Tibial nerve (tissue), 4 donors: ENCODE results near the gene MYO18B. TPM values are rescaled to one million over a fixed set of nuclear protein-coding genes. Genes with fewer than 3 reads are reported as not detected.

Experiments
- DNase-seq, 2 donors: peaks; one replicate each; pipeline ENCODE4 v3.0.0-alpha.2; 2019; ENCODE audit warnings: low spot score in 2 of 2
- H3K27ac ChIP-seq, 4 donors: fragments of 200-600 bp; sonication (generic) in 3 of 4; one replicate each; pipeline ENCODE4 v1.5.1; 2017 to 2019; ENCODE audit warnings: mild to moderate bottlenecking in 1 of 4
- H3K27me3 ChIP-seq, 2 donors: fragments of 200-600 bp; sonication (generic) in 1 of 2; one replicate each; pipeline versions ENCODE4 v1.5.1 to v1.6.0; 2017 to 2019
- H3K36me3 ChIP-seq, 3 donors: fragments of 200-600 bp; sonication (generic); one replicate each; pipeline ENCODE4 v1.5.1; 2018 to 2019
- H3K4me1 ChIP-seq, 4 donors: fragments of 200-600 bp; sonication (generic) in 3 of 4; one replicate each; pipeline ENCODE4 v1.5.1; 2017 to 2019
- H3K4me3 ChIP-seq, 4 donors: fragments of 200-600 bp; sonication (generic) in 3 of 4; one replicate each; pipeline ENCODE4 v1.5.1; 2017 to 2019; ENCODE audit warnings: mild to moderate bottlenecking in 1 of 4, moderate library complexity in 1 of 4
- H3K9me3 ChIP-seq, 4 donors: fragments of 200-600 bp; sonication (generic) in 3 of 4; one replicate each; pipeline ENCODE4 v1.5.1; 2017 to 2019
- EP300 ChIP-seq, 2 donors: sonication (generic); formaldehyde crosslinking; IDR thresholded peaks; one replicate each; pipeline ENCODE4 v1.6.1; 2017; ENCODE audit warnings: antibody characterized with exemption in 2 of 2, mild to moderate bottlenecking in 1 of 2
- POLR2A ChIP-seq, 2 donors: fragments of 450-650 bp; IDR thresholded peaks; one replicate each; pipeline ENCODE4 v1.6.1; 2017; ENCODE audit warnings: antibody characterized with exemption in 2 of 2, mild to moderate bottlenecking in 2 of 2, moderate library complexity in 2 of 2
- WGBS, 2 donors: methylation state at CpG; one replicate each; pipeline ENCODE4 v1.1.5; 2018; 5-methylcytosine and 5-hydroxymethylcytosine counted together
- small RNA-seq: library from RNA; depleted of rRNA; stranded (forward); fragments of <200 nt; gene quantifications from one replicate; pipeline ENCODE3, GENCODE V24; 2016
- total RNA-seq, 4 donors: library from RNA; depleted of rRNA; stranded (reverse); fragments of >200 nt; gene quantifications; one replicate each; pipeline ENCODE4 v1.1.0, GENCODE V29; 2016
- TF ChIP-seq, protein P1 (sequence below), 5 experiments: fragments of 200-600 bp in 3 of 5; fragments of 450-650 bp in 2 of 5; sonication (generic) in 3 of 5; IDR thresholded peaks; one replicate each; pipeline ENCODE4 v1.5.1; 2016 to 2019; ENCODE audit warnings: antibody characterized with exemption in 5 of 5, mild to moderate bottlenecking in 3 of 5, moderate library complexity in 2 of 5

The MYO18B gene
- total RNA-seq, 4 donors from 2014 or later: under 0.01 TPM; not detected in 2

DNA sequence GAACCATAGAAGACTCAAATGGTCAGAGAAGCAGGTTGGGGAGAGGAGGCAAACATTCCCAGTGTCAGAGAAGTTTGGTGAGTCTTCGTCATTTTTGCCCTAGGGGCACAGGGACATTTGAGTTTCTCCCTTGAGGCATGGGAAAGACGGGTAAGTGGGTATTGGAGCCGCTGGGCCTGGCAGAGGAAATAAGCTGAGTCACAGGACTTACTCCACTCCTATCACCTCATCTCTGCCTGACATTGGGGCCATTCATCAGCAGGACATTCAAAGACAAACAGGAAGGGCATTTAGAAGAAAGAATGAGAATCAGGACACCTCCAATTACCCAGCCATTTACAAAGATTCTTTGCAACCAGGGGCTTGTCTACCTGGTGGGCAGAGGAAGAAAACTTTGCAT lies 326.6 kb downstream of the MYO18B start:
- no peak overlapping the region for H3K27ac ChIP-seq
- H3K9me3 ChIP-seq: peaks cover 0 to 7% (median 0%) of the 10 kb centered on the region in 4 donors
- no peaks in the 10 kb centered on the region for H3K36me3 ChIP-seq
- H3K4me3 ChIP-seq: no peak overlapping the region
- DNase-seq: no peak
- H3K27me3 ChIP-seq: no peaks in the 10 kb centered on the region
- 36 to 47% methylated on average over 3 of the region's 3 CpGs for WGBS, 2 donors
- H3K4me1 ChIP-seq: no peaks in the 10 kb centered on the region
- TF ChIP-seq EP300 (IDR thresholded peaks at IDR 0.05): no peak
- TF ChIP-seq POLR2A (IDR thresholded peaks at IDR 0.05): no peak
- TF ChIP-seq, protein P1, sequence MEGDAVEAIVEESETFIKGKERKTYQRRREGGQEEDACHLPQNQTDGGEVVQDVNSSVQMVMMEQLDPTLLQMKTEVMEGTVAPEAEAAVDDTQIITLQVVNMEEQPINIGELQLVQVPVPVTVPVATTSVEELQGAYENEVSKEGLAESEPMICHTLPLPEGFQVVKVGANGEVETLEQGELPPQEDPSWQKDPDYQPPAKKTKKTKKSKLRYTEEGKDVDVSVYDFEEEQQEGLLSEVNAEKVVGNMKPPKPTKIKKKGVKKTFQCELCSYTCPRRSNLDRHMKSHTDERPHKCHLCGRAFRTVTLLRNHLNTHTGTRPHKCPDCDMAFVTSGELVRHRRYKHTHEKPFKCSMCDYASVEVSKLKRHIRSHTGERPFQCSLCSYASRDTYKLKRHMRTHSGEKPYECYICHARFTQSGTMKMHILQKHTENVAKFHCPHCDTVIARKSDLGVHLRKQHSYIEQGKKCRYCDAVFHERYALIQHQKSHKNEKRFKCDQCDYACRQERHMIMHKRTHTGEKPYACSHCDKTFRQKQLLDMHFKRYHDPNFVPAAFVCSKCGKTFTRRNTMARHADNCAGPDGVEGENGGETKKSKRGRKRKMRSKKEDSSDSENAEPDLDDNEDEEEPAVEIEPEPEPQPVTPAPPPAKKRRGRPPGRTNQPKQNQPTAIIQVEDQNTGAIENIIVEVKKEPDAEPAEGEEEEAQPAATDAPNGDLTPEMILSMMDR (IDR thresholded peaks at IDR 0.05): no peak

DNA sequence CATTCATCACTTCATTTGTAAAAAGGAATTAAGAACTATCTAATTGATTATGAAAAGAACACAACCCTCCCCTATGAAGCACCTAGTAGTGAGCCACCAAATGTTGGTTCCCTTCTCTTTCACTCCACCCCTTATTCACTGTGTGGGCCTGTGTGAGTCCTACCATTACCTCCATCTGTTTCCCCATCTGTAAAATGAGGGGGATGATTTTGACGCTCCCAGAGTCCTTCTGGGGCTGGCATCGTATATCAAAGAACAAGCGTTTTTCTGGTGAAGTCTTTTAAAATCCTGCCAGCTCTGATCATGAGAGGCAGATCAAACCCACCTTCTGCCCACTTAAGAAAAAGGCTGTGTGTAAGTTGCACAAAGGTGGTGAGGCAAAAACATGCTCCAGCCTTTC lies 330.6 kb downstream of the MYO18B start:
- H3K4me1 ChIP-seq: no peaks in the 10 kb centered on the region
- peaks cover 0 to 7% (median 0%) of the 10 kb centered on the region in 4 donors for H3K9me3 ChIP-seq
- no peaks in the 10 kb centered on the region for H3K27me3 ChIP-seq
- no peaks in the 10 kb centered on the region for H3K36me3 ChIP-seq
- H3K27ac ChIP-seq: no peak overlapping the region
- no peak for TF ChIP-seq EP300 (IDR thresholded peaks at IDR 0.05)
- TF ChIP-seq, protein P1 (IDR thresholded peaks at IDR 0.05): no peak
- no peak for TF ChIP-seq POLR2A (IDR thresholded peaks at IDR 0.05)
- WGBS, 2 donors: 65 to 76% methylated on average over 3 of the region's 3 CpGs
- no peak for DNase-seq
- no peak overlapping the region for H3K4me3 ChIP-seq

DNA sequence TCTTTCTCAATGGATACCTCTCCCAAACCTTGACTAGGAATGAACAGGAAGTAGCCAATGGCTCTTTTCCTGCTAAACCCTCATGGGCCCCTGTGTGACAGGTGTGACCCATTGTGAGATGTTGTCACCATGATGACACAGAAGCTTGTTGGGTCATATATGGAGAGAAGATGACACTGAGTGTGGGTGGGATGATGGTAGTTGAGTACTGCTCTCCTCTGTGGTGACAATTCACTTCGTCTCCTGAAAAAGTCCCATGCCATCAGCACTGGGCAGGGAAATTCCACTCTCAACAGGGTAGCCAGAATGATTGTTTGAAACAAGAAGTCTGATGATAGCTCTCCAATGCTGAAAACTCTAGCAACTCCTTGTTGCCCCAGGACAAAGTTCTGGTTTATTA lies 333.3 kb downstream of the MYO18B start:
- no peaks in the 10 kb centered on the region for H3K36me3 ChIP-seq
- no peaks in the 10 kb centered on the region for H3K4me1 ChIP-seq
- H3K9me3 ChIP-seq: peaks cover 0 to 7% (median 0%) of the 10 kb centered on the region in 4 donors
- no peaks in the 10 kb centered on the region for H3K27me3 ChIP-seq
- H3K4me3 ChIP-seq: no peak overlapping the region
- 70 to 79% methylated on average over 1 of the region's 1 CpG for WGBS, 2 donors
- TF ChIP-seq EP300 (IDR thresholded peaks at IDR 0.05) (no peak), POLR2A (IDR thresholded peaks at IDR 0.05) (no peak)
- TF ChIP-seq, protein P1 (IDR thresholded peaks at IDR 0.05): no peak
- H3K27ac ChIP-seq: no peak overlapping the region
- DNase-seq: no peak

DNA sequence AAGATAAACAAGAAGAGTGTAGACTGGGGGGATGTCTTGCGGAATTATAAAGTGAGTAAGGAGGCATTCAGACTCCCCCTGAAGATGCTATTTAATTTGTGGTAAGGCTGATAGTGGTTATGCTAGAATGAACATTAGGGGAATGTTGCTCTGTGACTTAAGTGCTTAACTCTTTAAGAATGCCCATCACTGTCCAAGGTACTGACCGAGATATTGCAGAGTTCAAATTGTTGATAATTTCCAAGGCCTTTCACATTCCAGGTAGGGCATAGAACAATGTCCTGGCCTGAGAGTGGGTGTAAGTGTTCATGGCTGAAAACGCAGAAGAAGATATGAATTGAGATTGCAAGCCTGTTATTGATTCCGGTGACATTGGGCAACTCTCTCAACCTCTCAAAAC lies 337.0 kb downstream of the MYO18B start:
- Histone ChIP-seq H3K27me3 (no peaks in the 10 kb centered on the region), H3K9me3 (no peaks in the 10 kb centered on the region), H3K4me3 (no peak overlapping the region), H3K36me3 (no peaks in the 10 kb centered on the region), H3K4me1 (no peaks in the 10 kb centered on the region), H3K27ac (no peak overlapping the region)
- 63% methylated on average over 4 of the region's 4 CpGs for WGBS, 2 donors
- TF ChIP-seq, protein P1 (IDR thresholded peaks at IDR 0.05): no peak
- no peak for TF ChIP-seq POLR2A (IDR thresholded peaks at IDR 0.05)
- no peak for TF ChIP-seq EP300 (IDR thresholded peaks at IDR 0.05)
- DNase-seq: no peak

Small RNAs within 50 kb of the gene (small RNA-seq; reads per million reads assigned to genes)
- gene RN7SKP169 (not detected), gene RNA5SP494 (not detected), gene Z98949.2 (not detected)

Other genes with a start within 250 kb of the MYO18B start
- 10 to 100 TPM in 2 of 4 donors, 1 to 10 TPM in 2; 8.2 to 12.9 (median 10.2) TPM for gene GRK3, start 177.5 kb upstream of the MYO18B start, total RNA-seq